KMS-11 (cell line): ENCODE measurements around the gene LIPT1.

Experiments used
- H2AFZ ChIP-seq: fragments of 200-600 bp; sonication (generic); 2 replicates; pipeline ENCODE4 v1.6.1; 2016; ENCODE audit warnings: antibody characterized with exemption, mixed run types, low read depth
- H3K27ac ChIP-seq: fragments of 200-600 bp; sonication (generic); 2 replicates; pipeline ENCODE4 v1.6.1; 2016; ENCODE audit warnings: mild to moderate bottlenecking, mixed run types
- H3K27me3 ChIP-seq: fragments of 200-600 bp; sonication (generic); 2 replicates; pipeline ENCODE4 v1.6.1; 2017; ENCODE audit warnings: mild to moderate bottlenecking, low read depth, mixed run types, moderate library complexity; ENCODE audit not compliant: insufficient read depth
- H3K36me3 ChIP-seq: fragments of 200-600 bp; sonication (generic); 2 replicates; pipeline ENCODE4 v1.6.1; 2017; ENCODE audit warnings: mild to moderate bottlenecking, mixed run types; ENCODE audit not compliant: insufficient read depth
- H3K4me1 ChIP-seq: fragments of 200-600 bp; sonication (generic); 2 replicates; pipeline ENCODE4 v1.6.1; 2016; ENCODE audit warnings: mild to moderate bottlenecking, low read depth, mixed run types; ENCODE audit not compliant: poor library complexity, severe bottlenecking
- H3K4me2 ChIP-seq: fragments of 200-600 bp; sonication (generic); 2 replicates; pipeline ENCODE4 v1.7.0; 2016; ENCODE audit warnings: mild to moderate bottlenecking, mixed run types
- H3K4me3 ChIP-seq: fragments of 200-600 bp; sonication (generic); IDR thresholded peaks from 2 replicates; pipeline ENCODE4 v1.6.1; 2017; ENCODE audit warnings: low read depth, low read length, mixed read lengths; ENCODE audit not compliant: insufficient read depth
- H3K79me2 ChIP-seq: fragments of 200-600 bp; sonication (generic); 2 replicates; pipeline ENCODE4 v1.6.1; 2016; ENCODE audit warnings: low read depth, mixed run types; ENCODE audit not compliant: insufficient read depth
- H3K9ac ChIP-seq: fragments of 200-600 bp; sonication (generic); 2 replicates; pipeline ENCODE4 v1.6.1; 2016; ENCODE audit warnings: mild to moderate bottlenecking, mixed run types
- H4K20me1 ChIP-seq: fragments of 200-600 bp; sonication (generic); 2 replicates; pipeline ENCODE4 v1.6.1; 2016; ENCODE audit warnings: mild to moderate bottlenecking, mixed run types; ENCODE audit not compliant: insufficient read depth
- TF ChIP-seq, protein P1 (sequence below): fragments of 200-600 bp; sonication (generic); conservative IDR thresholded peaks from 2 replicates; pipeline ENCODE4 v1.6.1; 2017; ENCODE audit warnings: low read depth, mild to moderate bottlenecking, antibody characterized with exemption, low read length, moderate library complexity, mixed read lengths

LIPT1 gene

GRCh38 chr2:99166218-99166617 lies 11.5 kb downstream of the LIPT1 start:
- H3K27ac ChIP-seq: no peak overlapping the region
- no peaks in the 10 kb centered on the region for H3K27me3 ChIP-seq
- H3K36me3 ChIP-seq: peaks cover 3% of the 10 kb centered on the region; the same call in 1 of the 2 replicates
- TF ChIP-seq, protein P1, sequence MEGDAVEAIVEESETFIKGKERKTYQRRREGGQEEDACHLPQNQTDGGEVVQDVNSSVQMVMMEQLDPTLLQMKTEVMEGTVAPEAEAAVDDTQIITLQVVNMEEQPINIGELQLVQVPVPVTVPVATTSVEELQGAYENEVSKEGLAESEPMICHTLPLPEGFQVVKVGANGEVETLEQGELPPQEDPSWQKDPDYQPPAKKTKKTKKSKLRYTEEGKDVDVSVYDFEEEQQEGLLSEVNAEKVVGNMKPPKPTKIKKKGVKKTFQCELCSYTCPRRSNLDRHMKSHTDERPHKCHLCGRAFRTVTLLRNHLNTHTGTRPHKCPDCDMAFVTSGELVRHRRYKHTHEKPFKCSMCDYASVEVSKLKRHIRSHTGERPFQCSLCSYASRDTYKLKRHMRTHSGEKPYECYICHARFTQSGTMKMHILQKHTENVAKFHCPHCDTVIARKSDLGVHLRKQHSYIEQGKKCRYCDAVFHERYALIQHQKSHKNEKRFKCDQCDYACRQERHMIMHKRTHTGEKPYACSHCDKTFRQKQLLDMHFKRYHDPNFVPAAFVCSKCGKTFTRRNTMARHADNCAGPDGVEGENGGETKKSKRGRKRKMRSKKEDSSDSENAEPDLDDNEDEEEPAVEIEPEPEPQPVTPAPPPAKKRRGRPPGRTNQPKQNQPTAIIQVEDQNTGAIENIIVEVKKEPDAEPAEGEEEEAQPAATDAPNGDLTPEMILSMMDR: no peak
- H3K9ac ChIP-seq: no peak overlapping the region
- H3K4me1 ChIP-seq: peaks cover 16% of the 10 kb centered on the region
- H2AFZ ChIP-seq: no peak overlapping the region
- no peak overlapping the region for H3K4me2 ChIP-seq
- no peak overlapping the region for H3K4me3 ChIP-seq
- no peaks in the 10 kb centered on the region; the same call in 1 of the 2 replicates for H4K20me1 ChIP-seq
- no peaks in the 10 kb centered on the region for H3K79me2 ChIP-seq

DNA sequence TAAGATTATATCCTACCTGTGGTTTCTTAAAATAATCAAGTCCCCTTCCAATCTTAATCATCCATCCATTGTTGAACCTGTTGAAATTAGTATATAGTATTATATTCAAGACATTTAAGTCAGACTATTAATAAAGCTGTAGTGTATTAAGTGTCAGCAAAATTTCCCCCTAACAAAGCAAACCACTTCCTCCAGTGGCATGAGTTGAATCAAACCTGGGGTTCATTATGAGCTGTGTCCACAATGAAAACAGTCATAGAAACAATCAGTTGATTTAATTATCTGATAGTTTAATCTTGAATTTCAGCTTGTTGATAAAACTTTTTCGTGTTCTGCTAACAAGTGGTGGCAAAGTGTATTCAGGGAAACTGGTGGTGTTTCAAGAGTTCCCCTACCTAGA lies 14.8 kb downstream of the LIPT1 start:
- H3K4me2 ChIP-seq: peak overlapping the region; percentile 48; the same call in 1 of the 2 replicates
- peaks cover 3% of the 10 kb centered on the region; the same call in 1 of the 2 replicates for H3K36me3 ChIP-seq
- H3K4me1 ChIP-seq: peaks cover 16% of the 10 kb centered on the region
- H3K79me2 ChIP-seq: no peaks in the 10 kb centered on the region
- H2AFZ ChIP-seq: no peak overlapping the region
- H3K4me3 ChIP-seq: no peak overlapping the region
- TF ChIP-seq, protein P1: no peak
- H3K27ac ChIP-seq: no peak overlapping the region
- no peaks in the 10 kb centered on the region; the same call in 1 of the 2 replicates for H4K20me1 ChIP-seq
- H3K9ac ChIP-seq: no peak overlapping the region
- H3K27me3 ChIP-seq: no peaks in the 10 kb centered on the region

DNA sequence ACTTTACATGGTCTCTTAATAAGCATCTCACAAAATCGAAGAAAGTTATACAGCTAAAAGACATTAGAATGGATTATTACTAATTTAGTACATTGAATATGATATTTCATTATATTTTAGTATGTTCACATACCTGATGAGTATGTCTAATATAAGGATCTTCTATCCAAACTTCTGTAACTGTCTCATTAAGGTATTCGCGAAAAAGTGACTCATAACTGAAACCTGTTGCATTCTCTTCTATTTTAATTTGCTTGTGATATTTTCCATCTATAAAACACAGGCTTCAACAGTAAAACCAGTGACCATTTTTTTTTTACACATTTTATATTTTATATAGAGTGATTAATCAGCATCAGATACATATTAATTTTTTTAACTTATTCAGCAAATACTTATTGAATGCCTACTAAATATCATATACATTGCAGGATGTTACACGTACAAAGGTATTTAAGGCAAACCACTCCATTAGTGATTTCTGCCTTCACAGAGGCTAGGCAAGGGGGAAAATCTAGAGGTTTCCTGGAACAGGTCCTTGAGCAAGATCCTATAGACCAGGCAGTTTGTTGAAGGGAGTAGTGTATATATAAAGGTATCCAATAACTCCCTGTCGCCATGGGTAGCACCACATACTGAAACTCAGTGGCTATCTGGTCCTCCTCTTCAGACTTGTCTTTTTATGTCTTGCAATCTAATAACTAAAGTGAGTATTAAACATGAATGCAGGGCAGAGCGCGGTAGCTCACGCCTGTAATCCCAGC lies 16.8 kb downstream of the LIPT1 start:
- Histone ChIP-seq H3K4me1 (peaks cover 16% of the 10 kb centered on the region), H4K20me1 (no peaks in the 10 kb centered on the region; the same call in 1 of the 2 replicates), H3K27ac (no peak overlapping the region), H3K79me2 (no peaks in the 10 kb centered on the region; the same call in 1 of the 2 replicates), H3K36me3 (peaks cover 3% of the 10 kb centered on the region; the same call in 1 of the 2 replicates), H3K9ac (no peak overlapping the region), H3K4me2 (no peak overlapping the region), H3K27me3 (no peaks in the 10 kb centered on the region), H3K4me3 (no peak overlapping the region), H2AFZ (no peak overlapping the region)
- TF ChIP-seq, protein P1: no peak

DNA sequence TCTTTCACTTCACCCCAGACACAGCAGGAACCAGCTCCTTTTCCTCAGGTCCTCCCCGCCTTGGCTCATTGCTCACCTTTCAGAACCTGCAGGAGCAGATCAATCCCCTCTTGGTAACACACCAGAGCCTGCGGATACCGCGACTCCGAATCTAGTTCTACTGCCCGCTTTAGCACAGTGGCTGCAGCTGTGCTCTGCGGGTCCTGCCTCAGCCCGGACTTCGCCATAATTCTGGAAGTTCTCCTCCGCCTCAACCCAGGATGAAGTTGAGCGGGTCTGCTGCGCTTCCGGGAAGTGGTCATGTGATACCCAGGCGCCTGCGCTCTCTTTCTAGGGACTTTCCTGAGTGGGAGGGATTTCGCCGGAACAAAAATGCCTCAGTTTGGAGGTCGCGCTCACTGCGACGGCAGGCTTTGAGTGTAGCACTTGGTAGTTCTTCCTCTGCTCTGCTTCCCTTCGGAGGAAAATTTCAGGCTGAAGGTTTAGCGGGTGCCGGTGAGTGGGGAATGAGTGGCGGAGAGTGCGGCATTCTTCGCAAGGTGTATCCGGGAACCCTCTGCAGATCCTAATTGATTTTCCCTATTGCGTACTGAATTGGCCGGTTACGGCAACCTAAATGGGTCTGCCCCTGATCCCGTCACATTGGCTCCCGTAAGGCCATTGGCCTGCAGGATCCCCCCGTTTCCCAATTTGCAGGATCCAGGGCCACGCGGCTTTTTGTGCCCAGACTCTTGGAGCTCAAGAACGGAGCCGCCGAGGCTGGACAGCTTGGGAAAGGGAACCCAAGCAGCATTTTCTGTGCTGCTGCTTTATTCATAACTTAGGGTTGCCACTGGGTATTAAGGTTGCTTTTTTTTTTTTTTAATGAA lies 26.2 kb downstream of the LIPT1 start, which contains the start of the genes MITD1 and MRPL30:
Gene MITD1 (minus strand): TSS at position 304 of the 869 bp plus-strand sequence. CDS start 77 bp downstream, at position 227.
Gene MRPL30 (plus strand): TSS at position 430 of the 869 bp plus-strand sequence. CDS start 5,020 bp downstream, outside the sequence.
- Histone ChIP-seq H3K4me3 (peak within 1 kb of the TSS; percentile 87), H2AFZ (peak within 1 kb of the TSS; percentile 84), H3K27me3 (no peaks in the 10 kb centered on the region), H3K4me1 (peaks cover 24% of the 10 kb centered on the region), H3K36me3 (no peaks in the 10 kb centered on the region), H3K27ac (peak within 1 kb of the TSS; percentile 40), H3K9ac (peak within 1 kb of the TSS; percentile 79), H4K20me1 (no peaks in the 10 kb centered on the region), H3K4me2 (peak within 1 kb of the TSS; percentile 100), H3K79me2 (peaks cover 65% of the 10 kb centered on the region)
- TF ChIP-seq, protein P1: no peak
